T-helper 22 cell (primary cell): ENCODE data around the gene IGSF23.
"Not testable (repeated sequence)": the region's sequence is repeated elsewhere in the genome, so short reads cannot be mapped to it uniquely, and the experiment has no call there.

Experiments used
- DNase-seq: peaks from one replicate; pipeline ENCODE4 v3.0.0-alpha.2; 2020; ENCODE audit warnings: low read depth

Gene IGSF23

DNA sequence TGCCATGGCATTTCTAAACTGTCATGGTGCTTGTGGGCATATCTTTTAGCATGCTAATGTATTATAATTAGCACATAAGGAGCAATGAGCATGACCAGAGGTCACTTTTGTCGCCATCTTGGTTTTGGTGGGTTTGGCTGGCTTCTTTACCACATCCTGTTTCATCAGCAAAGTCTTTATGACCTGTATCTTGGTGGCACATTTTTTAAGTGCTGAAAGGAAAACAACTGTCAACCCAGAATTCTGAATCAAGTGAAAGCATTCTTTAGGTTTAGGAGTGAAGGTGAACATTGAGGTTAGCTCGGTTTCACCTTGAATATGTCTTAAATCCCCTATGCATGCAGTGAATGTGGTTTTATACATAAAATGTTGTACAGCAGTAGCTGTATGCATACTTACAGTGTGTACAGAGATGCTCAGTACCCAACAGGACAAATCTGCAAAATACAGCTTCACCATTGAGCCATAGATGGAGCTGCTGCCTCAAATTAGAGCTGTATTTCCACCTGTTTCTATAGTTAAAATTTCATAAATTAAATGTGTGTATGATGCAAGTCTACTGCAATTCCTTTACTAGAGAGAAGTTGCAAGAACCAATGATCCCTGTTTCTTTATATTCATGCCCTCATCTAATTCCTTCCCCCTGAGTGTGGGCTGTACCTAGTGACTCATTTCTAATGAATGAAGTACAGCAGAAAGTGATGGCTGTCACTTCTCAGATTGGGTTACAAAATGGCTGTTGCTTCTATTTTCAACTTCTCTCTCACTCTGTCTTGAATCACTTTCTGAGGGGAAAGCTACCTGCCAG, 25.2 kb upstream of the IGSF23 start:
- DNase-seq: no peak

- no peak for DNase-seq
Measured at GRCh38 chr19:44588771-44589112, 24.6 kb upstream of the IGSF23 start.

- no peak for DNase-seq
Measured at GRCh38 chr19:44590245-44591059, 22.9 kb upstream of the IGSF23 start.

- not testable (repeated sequence) for DNase-seq
Measured at GRCh38 chr19:44591340-44591993, 21.9 kb upstream of the IGSF23 start.

DNA sequence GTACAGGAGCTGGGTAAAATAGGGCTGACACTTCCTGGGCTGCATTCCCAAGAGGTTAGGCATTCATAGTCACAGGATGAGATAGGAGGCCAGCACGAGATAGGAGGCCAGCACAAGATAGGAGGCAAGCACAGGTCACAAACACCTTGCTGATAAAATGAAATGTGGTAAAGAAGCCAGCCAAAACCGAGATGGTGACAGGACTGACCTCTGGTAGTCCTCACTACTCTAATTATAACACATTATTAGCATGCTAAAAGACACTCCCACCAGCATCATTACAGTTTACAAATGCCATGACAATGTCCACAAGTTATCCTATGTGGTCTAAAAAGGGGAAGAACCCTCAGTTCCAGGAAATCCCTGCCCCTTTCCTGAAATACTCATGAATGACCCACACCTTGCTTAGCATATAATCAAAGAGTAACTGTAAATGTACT, 20.9 kb upstream of the IGSF23 start:
- DNase-seq: no peak

- no peak for DNase-seq
Measured at GRCh38 chr19:44593294-44593693, 20.1 kb upstream of the IGSF23 start.

- DNase-seq: not testable (repeated sequence)
Measured at GRCh38 chr19:44593866-44594266, 19.5 kb upstream of the IGSF23 start.

DNA sequence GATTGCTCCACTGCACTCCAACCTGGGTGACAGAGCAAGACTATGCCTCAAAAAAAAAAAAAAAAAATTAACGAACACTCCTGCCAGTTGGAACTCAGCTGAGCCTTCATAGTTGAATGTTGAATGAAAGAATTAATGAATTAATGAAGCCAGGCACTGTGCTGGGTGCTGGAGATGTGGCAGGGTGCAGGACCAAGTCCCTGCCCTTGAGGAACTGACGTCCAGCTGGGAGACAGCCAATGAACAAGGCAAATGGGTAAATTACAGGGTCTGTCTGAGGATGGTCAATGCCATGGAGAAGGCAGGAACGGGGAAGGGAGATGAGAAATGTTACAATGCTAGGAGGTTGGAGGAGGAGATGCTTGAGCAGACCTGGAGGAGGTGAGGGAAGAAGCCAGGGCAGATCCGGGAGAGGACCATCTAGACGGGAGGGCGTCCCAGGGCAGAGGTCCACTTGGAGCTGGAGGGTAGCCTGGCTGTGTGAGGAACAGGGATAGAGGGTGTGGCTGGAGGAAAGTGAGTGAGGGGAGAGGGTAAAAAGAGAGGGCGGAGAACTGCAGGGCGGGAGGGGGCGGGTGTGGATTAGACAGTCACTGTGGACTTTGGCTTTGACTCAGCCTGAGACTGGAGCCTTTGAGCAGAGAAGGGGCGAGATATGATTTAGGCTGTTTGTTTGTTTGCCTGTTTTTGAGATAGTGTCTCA, 16.8 kb upstream of the IGSF23 start:
- no peak for DNase-seq

GRCh38 chr19:44597131-44597491, 16.3 kb upstream of the IGSF23 start:
- DNase-seq: no peak

DNA sequence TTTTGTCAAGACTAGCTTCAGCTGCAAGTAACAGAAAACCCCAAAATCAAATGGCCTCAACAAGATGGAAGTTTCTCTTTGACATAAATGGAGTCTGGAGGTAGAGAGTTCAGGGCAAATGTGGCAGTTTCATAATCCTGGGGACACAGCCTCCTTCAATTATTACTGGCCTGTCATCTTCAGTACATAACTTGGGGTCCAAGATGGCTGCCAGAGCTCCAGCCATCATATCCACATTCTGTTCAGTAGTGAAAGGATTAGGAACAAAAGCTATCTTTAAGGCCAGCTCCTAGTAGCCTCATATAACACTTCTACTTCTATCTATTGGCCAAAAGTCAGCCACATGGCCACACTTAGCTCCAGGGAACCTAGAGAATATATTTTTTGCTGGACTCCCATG, 15.0 kb upstream of the IGSF23 start:
- DNase-seq: no peak

- DNase-seq: no peak
Measured at GRCh38 chr19:44598880-44599279, 14.5 kb upstream of the IGSF23 start.

GRCh38 chr19:44600466-44600865, 12.9 kb upstream of the IGSF23 start:
- no peak for DNase-seq

DNA sequence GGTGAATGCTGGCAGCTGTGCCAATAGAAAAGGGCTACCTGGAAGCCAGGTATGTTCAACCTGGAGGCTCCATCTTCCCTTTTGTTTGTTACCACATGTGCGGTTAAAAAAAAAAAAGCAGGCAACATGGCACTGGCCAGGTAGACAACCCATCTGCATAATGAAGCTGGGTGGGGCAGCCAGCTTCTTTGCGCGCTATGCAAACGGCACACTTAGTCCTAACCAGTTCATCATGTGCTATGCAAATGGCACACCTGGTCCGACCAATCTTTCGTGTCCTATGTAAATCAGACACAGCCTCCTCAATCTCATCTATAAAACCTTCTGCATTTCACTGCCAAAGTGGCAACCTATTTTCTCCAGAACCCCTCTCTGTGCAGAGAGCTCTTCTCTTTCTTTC, 11.3 kb upstream of the IGSF23 start:
- no peak for DNase-seq

DNA sequence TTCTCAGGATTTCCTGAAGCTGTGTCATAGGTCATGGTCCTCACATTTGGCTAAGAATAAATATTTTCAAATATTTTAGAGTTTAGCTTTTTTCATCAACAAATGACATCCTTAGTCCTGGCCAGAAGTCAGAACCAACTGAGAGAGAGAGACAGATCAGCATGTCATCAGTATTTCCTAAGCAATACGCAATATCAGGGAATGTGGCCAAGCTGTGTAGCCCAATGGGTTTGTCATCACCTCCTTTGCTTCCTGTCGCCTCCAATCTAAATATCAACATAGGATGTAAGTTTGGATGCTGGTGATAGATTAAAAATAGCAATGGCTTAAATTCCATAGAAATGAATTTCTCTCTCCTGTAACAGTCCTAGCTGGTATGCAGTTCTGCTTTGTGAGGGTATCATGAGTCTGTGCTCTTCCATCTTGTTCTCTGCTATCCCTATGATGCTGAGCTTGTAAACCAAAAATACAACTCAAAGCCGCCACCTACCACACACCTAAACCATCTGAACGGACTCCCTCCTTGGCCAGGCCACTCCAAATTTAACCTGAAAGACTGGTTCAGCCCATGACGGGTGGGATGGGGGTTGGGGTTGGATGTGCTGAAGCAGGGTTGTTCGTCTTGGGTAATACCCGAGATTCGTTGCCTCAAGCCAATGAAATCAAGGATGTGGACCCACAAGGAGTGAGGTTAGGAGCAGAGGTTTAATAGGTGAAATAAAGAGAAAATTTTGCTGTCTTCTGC, 10.0 kb upstream of the IGSF23 start:
- no peak for DNase-seq

DNA sequence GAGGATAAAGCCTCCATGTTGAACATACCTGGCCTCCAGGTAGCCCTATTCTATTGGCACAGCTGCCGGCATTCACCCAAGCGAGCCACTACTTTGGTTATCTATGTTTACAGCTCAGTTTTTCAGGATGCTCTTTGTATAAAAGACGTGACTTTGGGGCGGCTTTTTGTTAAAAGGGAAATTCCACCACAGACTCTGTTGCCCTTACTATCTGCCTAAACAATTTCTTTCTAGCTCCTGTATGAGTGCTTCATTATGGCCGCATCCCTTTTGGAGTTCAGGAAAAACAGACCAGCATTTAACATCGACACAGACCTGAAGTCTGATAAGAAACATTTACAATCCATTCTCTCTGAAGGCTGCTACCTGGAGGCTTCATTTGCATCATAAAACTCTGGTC, 9.1 kb upstream of the IGSF23 start:
- no peak for DNase-seq

DNA sequence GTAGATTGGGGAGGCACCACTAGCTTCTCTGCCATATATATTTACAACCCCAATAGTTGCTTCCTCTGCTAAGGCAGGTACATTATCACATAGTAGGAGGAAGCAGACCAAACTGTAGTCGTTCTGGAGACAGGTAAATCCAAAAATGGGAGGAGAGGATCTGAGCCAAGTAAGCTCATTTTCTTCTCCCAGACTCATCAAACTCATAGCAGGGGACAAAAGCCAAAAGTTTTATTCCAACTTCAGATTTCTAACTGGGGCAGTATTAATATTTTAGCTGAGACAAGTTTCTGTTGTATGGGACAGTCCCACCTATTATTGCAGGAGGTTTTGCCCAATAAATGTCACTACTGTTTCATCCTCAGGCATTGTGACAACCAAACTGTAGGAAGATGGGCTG, 7.8 kb upstream of the IGSF23 start:
- no peak for DNase-seq

- no peak for DNase-seq
Measured at GRCh38 chr19:44607049-44607448, 6.3 kb upstream of the IGSF23 start.

DNA sequence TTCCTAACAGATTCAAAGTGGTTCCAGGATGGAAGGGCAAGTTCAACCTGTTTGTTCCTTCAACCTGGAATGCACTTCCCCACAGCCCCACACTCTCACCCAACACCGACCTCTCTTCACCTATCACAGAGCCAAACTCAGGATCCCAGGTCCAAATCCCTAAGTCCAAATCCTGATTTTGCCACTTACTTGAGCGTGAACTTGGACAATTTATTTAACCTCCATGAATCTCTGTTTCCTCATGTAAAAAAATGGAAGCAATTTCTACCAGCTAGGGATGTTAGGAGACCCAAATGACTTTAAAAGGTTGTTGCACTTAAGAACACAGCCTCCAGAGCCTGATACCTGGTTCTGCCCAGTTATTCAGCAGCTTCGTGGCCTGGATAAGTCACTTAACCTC, 5.4 kb upstream of the IGSF23 start:
- no peak for DNase-seq

- no peak for DNase-seq
Measured at GRCh38 chr19:44608391-44608821, 5.0 kb upstream of the IGSF23 start.

GRCh38 chr19:44609219-44609618, 4.1 kb upstream of the IGSF23 start:
- DNase-seq: no peak

GRCh38 chr19:44610497-44610896, 2.9 kb upstream of the IGSF23 start:
- not testable (repeated sequence) for DNase-seq
